PFSK-1 (cell line): ENCODE results near the gene TBL1Y.

Experiments used
- FOXP2 ChIP-seq: optimal IDR thresholded peaks from 2 replicates; pipeline ENCODE3; 2011; ENCODE audit warnings: borderline replicate concordance, control low read depth, inconsistent platforms; ENCODE audit not compliant: insufficient read depth; ENCODE audit errors: extremely low read length, extremely low read depth
- POLR2AphosphoS5 ChIP-seq: IDR thresholded peaks from 2 replicates; pipeline ENCODE4 v1.6.1; 2012; ENCODE audit warnings: low read depth, mild to moderate bottlenecking, control low read depth, low read length, moderate library complexity
- SIN3A ChIP-seq: IDR thresholded peaks from 2 replicates; pipeline ENCODE4 v1.6.1; 2012; ENCODE audit warnings: mild to moderate bottlenecking, low read length, moderate library complexity, borderline replicate concordance; ENCODE audit not compliant: insufficient read depth
- TAF1 ChIP-seq: IDR thresholded peaks from 2 replicates; pipeline ENCODE4 v1.6.1; 2012; ENCODE audit warnings: low read length, control low read depth, borderline replicate concordance; ENCODE audit not compliant: insufficient read depth
- TF ChIP-seq, protein P1 (sequence below), 2 experiments: IDR thresholded peaks; 2 replicates each; pipeline versions ENCODE4 v1.6.1 to v1.8.0; 2011 to 2012; ENCODE audit warnings: low read depth in 2 of 2, low read length in 2 of 2, control low read depth in 1 of 2, inconsistent platforms in 1 of 2, mild to moderate bottlenecking in 1 of 2, moderate library complexity in 1 of 2; ENCODE audit not compliant: insufficient read depth in 1 of 2

Gene TBL1Y

GRCh38 chrY:6974971-6975370 is 64.5 kb downstream of the TBL1Y start:
- TF ChIP-seq, protein P1, sequence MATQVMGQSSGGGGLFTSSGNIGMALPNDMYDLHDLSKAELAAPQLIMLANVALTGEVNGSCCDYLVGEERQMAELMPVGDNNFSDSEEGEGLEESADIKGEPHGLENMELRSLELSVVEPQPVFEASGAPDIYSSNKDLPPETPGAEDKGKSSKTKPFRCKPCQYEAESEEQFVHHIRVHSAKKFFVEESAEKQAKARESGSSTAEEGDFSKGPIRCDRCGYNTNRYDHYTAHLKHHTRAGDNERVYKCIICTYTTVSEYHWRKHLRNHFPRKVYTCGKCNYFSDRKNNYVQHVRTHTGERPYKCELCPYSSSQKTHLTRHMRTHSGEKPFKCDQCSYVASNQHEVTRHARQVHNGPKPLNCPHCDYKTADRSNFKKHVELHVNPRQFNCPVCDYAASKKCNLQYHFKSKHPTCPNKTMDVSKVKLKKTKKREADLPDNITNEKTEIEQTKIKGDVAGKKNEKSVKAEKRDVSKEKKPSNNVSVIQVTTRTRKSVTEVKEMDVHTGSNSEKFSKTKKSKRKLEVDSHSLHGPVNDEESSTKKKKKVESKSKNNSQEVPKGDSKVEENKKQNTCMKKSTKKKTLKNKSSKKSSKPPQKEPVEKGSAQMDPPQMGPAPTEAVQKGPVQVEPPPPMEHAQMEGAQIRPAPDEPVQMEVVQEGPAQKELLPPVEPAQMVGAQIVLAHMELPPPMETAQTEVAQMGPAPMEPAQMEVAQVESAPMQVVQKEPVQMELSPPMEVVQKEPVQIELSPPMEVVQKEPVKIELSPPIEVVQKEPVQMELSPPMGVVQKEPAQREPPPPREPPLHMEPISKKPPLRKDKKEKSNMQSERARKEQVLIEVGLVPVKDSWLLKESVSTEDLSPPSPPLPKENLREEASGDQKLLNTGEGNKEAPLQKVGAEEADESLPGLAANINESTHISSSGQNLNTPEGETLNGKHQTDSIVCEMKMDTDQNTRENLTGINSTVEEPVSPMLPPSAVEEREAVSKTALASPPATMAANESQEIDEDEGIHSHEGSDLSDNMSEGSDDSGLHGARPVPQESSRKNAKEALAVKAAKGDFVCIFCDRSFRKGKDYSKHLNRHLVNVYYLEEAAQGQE (IDR thresholded peaks at IDR 0.05; ENCODE audit: insufficient read depth in 1 of 2, low read depth in 2 of 2, low read length in 2 of 2) = no peak
- no peak for TF ChIP-seq SIN3A
- TF ChIP-seq FOXP2 = no peak
- TF ChIP-seq TAF1 = no peak
- no peak for TF ChIP-seq POLR2AphosphoS5

DNA sequence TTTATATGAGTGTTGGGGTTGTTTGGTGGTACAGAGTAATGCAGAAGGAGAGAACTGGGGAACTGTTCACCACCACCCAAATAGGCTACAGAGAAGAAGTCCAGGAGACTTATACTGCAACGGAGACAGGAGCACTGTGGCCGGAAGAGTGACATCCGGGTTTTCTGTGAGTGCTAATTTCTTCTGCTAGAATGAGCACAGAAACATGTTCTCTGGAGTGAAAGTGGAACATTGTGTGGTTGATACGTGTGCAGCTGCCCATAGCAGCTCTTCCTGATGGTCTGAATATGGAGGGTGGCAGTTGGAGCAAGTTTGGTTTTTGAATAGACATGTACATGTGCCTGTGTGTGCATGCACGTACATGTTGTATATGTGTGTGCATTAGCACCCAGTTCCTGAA is 67.3 kb downstream of the TBL1Y start:
- TF ChIP-seq, protein P1 (IDR thresholded peaks at IDR 0.05; ENCODE audit: insufficient read depth in 1 of 2, low read depth in 2 of 2, low read length in 2 of 2) = no peak
- TF ChIP-seq FOXP2 = no peak
- no peak for TF ChIP-seq POLR2AphosphoS5
- no peak for TF ChIP-seq TAF1
- no peak for TF ChIP-seq SIN3A

DNA sequence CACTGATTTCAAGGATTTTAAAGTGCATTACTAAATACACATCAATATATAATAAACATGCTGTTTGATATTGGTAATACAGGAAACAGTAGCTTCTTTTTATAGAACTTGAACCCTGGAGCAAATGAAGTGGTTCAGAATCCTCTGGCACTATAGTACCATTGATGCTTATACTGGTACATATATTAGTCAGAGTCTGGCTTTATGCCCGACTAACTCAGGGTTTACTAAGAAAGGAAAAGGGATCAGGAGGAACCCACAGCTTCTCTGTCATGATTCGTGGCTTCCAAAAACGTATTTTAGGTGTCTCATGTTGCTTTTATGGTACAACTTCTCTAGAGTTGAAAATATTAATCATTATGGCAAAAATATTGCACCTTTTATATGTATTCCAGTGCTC is 72.7 kb downstream of the TBL1Y start:
- TF ChIP-seq SIN3A (no peak), POLR2AphosphoS5 (no peak), TAF1 (no peak), FOXP2 (no peak)
- TF ChIP-seq, protein P1 (IDR thresholded peaks at IDR 0.05; ENCODE audit: insufficient read depth in 1 of 2, low read depth in 2 of 2, low read length in 2 of 2) = no peak

DNA sequence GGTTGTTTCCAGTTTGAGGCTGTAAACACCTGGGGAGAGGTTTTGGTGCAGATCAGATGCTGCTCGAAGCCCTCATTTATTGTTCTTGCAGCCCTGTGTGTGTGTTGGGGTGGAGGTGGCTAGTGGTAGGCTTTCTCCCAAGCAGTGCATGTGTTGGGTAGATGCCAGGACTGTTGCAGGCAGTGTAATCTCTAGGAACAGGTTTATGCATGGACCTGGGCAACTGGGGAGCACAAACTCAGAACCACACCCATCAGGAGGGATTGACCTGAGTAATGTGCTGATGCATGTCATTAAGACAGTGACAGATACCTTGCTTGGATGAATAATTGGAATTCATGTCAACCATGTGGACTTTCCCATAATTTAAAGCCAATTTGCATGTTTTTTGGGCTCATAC is 77.3 kb downstream of the TBL1Y start:
- TF ChIP-seq POLR2AphosphoS5 = no peak
- no peak for TF ChIP-seq TAF1
- TF ChIP-seq FOXP2 = no peak
- TF ChIP-seq, protein P1 (IDR thresholded peaks at IDR 0.05; ENCODE audit: insufficient read depth in 1 of 2, low read depth in 2 of 2, low read length in 2 of 2) = no peak
- no peak for TF ChIP-seq SIN3A
